CD4-positive, alpha-beta T cell (primary cell): ENCODE results near the gene GPR65. TPM values are rescaled to one million over a fixed set of nuclear protein-coding genes. Genes with fewer than 3 reads are reported as not detected.

Experiments
- ATAC-seq: fragments of 200-7000 bp; cut with Tn5 transposase; one replicate; pipeline ENCODE4 v1.10.0; 2022; ENCODE audit warnings: mild to moderate bottlenecking; ENCODE audit not compliant: poor library complexity
- CTCF ChIA-PET: fragments of 350-600 bp; sonication (Branson Sonifier 250); formaldehyde crosslinking; loops from one replicate; lab custom pipeline; 2021; ENCODE audit warnings: antibody characterized with exemption, inconsistent platforms; lab: Charles Lee
- POLR2A ChIA-PET: fragments of 350-600 bp; sonication (Branson Sonifier 250); formaldehyde crosslinking; loops from one replicate; lab custom pipeline; 2021; ENCODE audit warnings: antibody characterized with exemption, inconsistent platforms; lab: Charles Lee
- DNase-seq, 14 experiments: peaks; one replicate each; pipeline ENCODE4 v3.0.0-alpha.2; 2013 to 2020; ENCODE audit warnings: mixed read lengths in 2 of 14
- H3K27ac ChIP-seq, 2 donors: one replicate each; pipeline versions ENCODE4 v1.5.1 to v1.7.0; 2013; ENCODE audit warnings: low read length in 2 of 2, low read depth in 1 of 2, mild to moderate bottlenecking in 1 of 2
- H3K27me3 ChIP-seq, 2 experiments: 1 replicate in 1 of 2; 2 replicates in 1 of 2; pipeline versions ENCODE4 v1.6.1 to v1.7.0; 2013; ENCODE audit warnings: low read length in 2 of 2, control low read depth in 1 of 2, mild to moderate bottlenecking in 1 of 2, moderate library complexity in 1 of 2; ENCODE audit not compliant: insufficient read depth in 2 of 2, control insufficient read depth in 1 of 2
- H3K36me3 ChIP-seq: one replicate; pipeline ENCODE4 v1.6.1; 2013; ENCODE audit warnings: low read length, control low read depth; ENCODE audit not compliant: insufficient read depth
- H3K4me1 ChIP-seq: one replicate; pipeline ENCODE4 v1.6.1; 2013; ENCODE audit warnings: low read length, control low read depth; ENCODE audit not compliant: insufficient read depth
- H3K4me3 ChIP-seq: one replicate; pipeline ENCODE4 v1.5.1; 2013; ENCODE audit warnings: mild to moderate bottlenecking, low read length, moderate library complexity
- H3K9me3 ChIP-seq, 2 experiments: 1 replicate in 1 of 2; 2 replicates in 1 of 2; pipeline versions ENCODE4 v1.6.1 to v1.7.0; 2013; ENCODE audit warnings: low read length in 2 of 2, mild to moderate bottlenecking in 2 of 2, control low read depth in 1 of 2, moderate library complexity in 1 of 2; ENCODE audit not compliant: control insufficient read depth in 1 of 2, insufficient read depth in 1 of 2
- H3K27ac Mint-ChIP-seq: one replicate; pipeline ENCODE4 v1.8.0; 2020; ENCODE audit warnings: mixed read lengths
- H3K27me3 Mint-ChIP-seq: one replicate; pipeline ENCODE4 v1.8.0; 2021; ENCODE audit warnings: mixed read lengths
- H3K36me3 Mint-ChIP-seq: one replicate; pipeline ENCODE4 v1.8.0; 2021; ENCODE audit warnings: low read depth, mixed read lengths
- H3K4me1 Mint-ChIP-seq: one replicate; pipeline ENCODE4 v1.8.0; 2021; ENCODE audit warnings: low read depth, mixed read lengths
- H3K4me3 Mint-ChIP-seq: one replicate; pipeline ENCODE4 v1.8.0; 2020; ENCODE audit warnings: mild to moderate bottlenecking, mixed read lengths
- H3K9me3 Mint-ChIP-seq: one replicate; pipeline ENCODE4 v1.8.0; 2020; ENCODE audit warnings: mixed read lengths
- CTCF ChIP-seq: fragments of 200-600 bp; IDR thresholded peaks from one replicate; pipeline ENCODE4 v1.8.0; 2022; ENCODE audit warnings: antibody characterized with exemption, mild to moderate bottlenecking
- intact Hi-C, 2 experiments: fragments of 100-400 bp; cut with DNase I in 1 of 2; cut with micrococcal nuclease in 1 of 2; formaldehyde crosslinking; loops; one replicate each; pipeline versions ENCODE4 v1.15.1 to v1.9.0; 2023 to 2025; cut with DNase I, micrococcal nuclease
- total RNA-seq, 174 experiments: library from RNA in 2 of 174; stranded (reverse) in 2 of 174; gene quantifications; one replicate each; pipeline ENCODE4 v1.2.3 and lab custom pipeline; 2021 to 2026

GPR65 gene
- total RNA-seq, 2 experiments from 2014 or later: 10.5 to 10.7 TPM

GRCh38 chr14:87992346-87992717, 12.6 kb upstream of the GPR65 start:
- Mint-ChIP-seq H3K4me1 (peaks cover 76% of the 10 kb centered on the region), H3K4me3 (peak overlapping the region; percentile 92)

GRCh38 chr14:87992718-87993628, 12.0 kb upstream of the GPR65 start, which contains the start of gene GALC:
TSS of gene GALC (minus strand) at chr14:87993182. CDS start at chr14:87993164, 18 bp downstream.
- DNase-seq: peak; percentile 92 to 98 (median 94)
- no peaks in the 10 kb centered on the region for H3K27me3 Mint-ChIP-seq
- H3K4me1 ChIP-seq: peaks cover 41% of the 10 kb centered on the region
- no peaks in the 10 kb centered on the region for H3K9me3 ChIP-seq
- H3K4me1 Mint-ChIP-seq: peaks cover 76% of the 10 kb centered on the region
- peak within 1 kb of the TSS; percentile 99 for H3K27ac Mint-ChIP-seq
- no peaks in the 10 kb centered on the region for H3K27me3 ChIP-seq
- POLR2A ChIA-PET: interaction anchor here (0.6 to 5.6 kb wide), 18 partner anchors 9 to 1728 kb away, joined by 3 to 245 read pairs (median 7); partner anchors contain the start of gene GPR65
- CTCF ChIA-PET: interaction anchor here (0.8 to 2.7 kb wide), 6 partner anchors 12 to 176 kb away, joined by 4 to 12 read pairs (median 8); partner anchors contain the start of gene GPR65
- no peaks in the 10 kb centered on the region for H3K9me3 Mint-ChIP-seq
- H3K36me3 ChIP-seq: no peaks in the 10 kb centered on the region
- TF ChIP-seq CTCF: no peak
- ATAC-seq: peak; percentile 85
- peak within 1 kb of the TSS; percentile 66 for H3K4me3 ChIP-seq
- peak within 1 kb of the TSS; percentile 88 to 95 for H3K27ac ChIP-seq
- no peaks in the 10 kb centered on the region for H3K36me3 Mint-ChIP-seq
- H3K4me3 Mint-ChIP-seq: peak within 1 kb of the TSS; percentile 92
- intact Hi-C loops: loop anchor here (1.0 to 5.0 kb wide), 3 partner anchors 13 to 174 kb away; no protein-coding TSS in a partner anchor

More at GRCh38 chr14:87992346-87992717, 12.6 kb upstream of the GPR65 start:
- ChIA-PET CTCF (interaction anchor here (2.7 kb wide), 1 partner anchor 22 kb away, joined by 9 read pairs; no protein-coding TSS in a partner anchor), POLR2A (interaction anchor here (0.7 to 5.6 kb wide), 17 partner anchors 9 to 177 kb away, joined by 3 to 245 read pairs (median 7); partner anchors contain the start of gene GPR65)
- peak overlapping the region; percentile 88 to 95 for H3K27ac ChIP-seq
- H3K27me3 Mint-ChIP-seq: no peaks in the 10 kb centered on the region
- peak overlapping the region; percentile 99 for H3K27ac Mint-ChIP-seq
- intact Hi-C loops: loop anchor here in 1 of 2 experiments (5.0 kb wide), 2 partner anchors 45 to 175 kb away; no protein-coding TSS in a partner anchor
- H3K9me3 ChIP-seq: no peaks in the 10 kb centered on the region
- H3K4me3 ChIP-seq: peak overlapping the region; percentile 66
- no peak for TF ChIP-seq CTCF
- H3K27me3 ChIP-seq: no peaks in the 10 kb centered on the region
- H3K9me3 Mint-ChIP-seq: no peaks in the 10 kb centered on the region
- ATAC-seq: no peak
- peak in 1 of 14 experiments; percentile 7 for DNase-seq
- peaks cover 41% of the 10 kb centered on the region for H3K4me1 ChIP-seq
- no peaks in the 10 kb centered on the region for H3K36me3 ChIP-seq
- H3K36me3 Mint-ChIP-seq: peaks cover 2% of the 10 kb centered on the region

- DNase-seq: peak in 3 of 14 experiments; percentile 69 to 85 (median 76)
- no peak for TF ChIP-seq CTCF
- peaks cover 41% of the 10 kb centered on the region for H3K4me1 ChIP-seq
- H3K4me3 ChIP-seq: no peak overlapping the region
- Mint-ChIP-seq H3K4me3 (peak overlapping the region; percentile 92), H3K4me1 (peaks cover 60% of the 10 kb centered on the region), H3K36me3 (no peaks in the 10 kb centered on the region), H3K27ac (peak overlapping the region; percentile 99), H3K9me3 (no peaks in the 10 kb centered on the region), H3K27me3 (no peaks in the 10 kb centered on the region)
- no peaks in the 10 kb centered on the region for H3K27me3 ChIP-seq
- no peak for ATAC-seq
- intact Hi-C loops: loop anchor here in 1 of 2 experiments (5.0 kb wide), 2 partner anchors 48 to 172 kb away; no protein-coding TSS in a partner anchor
- H3K36me3 ChIP-seq: no peaks in the 10 kb centered on the region
- CTCF ChIA-PET: interaction anchor here (1.2 to 1.3 kb wide), 2 partner anchors 11 to 19 kb away, joined by 3 read pairs; no protein-coding TSS in a partner anchor
- H3K9me3 ChIP-seq: no peaks in the 10 kb centered on the region
- POLR2A ChIA-PET: interaction anchor here (1.1 to 5.6 kb wide), 3 partner anchors 9 to 43 kb away, joined by 3 to 245 read pairs (median 16); partner anchors contain the start of gene GPR65
- H3K27ac ChIP-seq: peak overlapping the region; percentile 88 to 95
Measured at GRCh38 chr14:87994974-87995373, 10.0 kb upstream of the GPR65 start.
